Suprapubic skin (tissue), 4 donors: ENCODE data around the gene GOLGA6L2.
"Not testable (repeated sequence)": the region's sequence is repeated elsewhere in the genome, so short reads cannot be mapped to it uniquely, and the experiment has no call there.

Experiments
- CTCF ChIP-seq, 2 donors: fragments of 200-600 bp in 1 of 2; fragments of 450-650 bp in 1 of 2; sonication (generic) in 1 of 2; IDR thresholded peaks; one replicate each; pipeline ENCODE4 v1.5.1; 2016 to 2019; ENCODE audit warnings: antibody characterized with exemption in 2 of 2, mild to moderate bottlenecking in 1 of 2, moderate library complexity in 1 of 2
- EP300 ChIP-seq: sonication (generic); formaldehyde crosslinking; IDR thresholded peaks from one replicate; pipeline ENCODE4 v1.6.1; 2017; ENCODE audit warnings: antibody characterized with exemption
- POLR2A ChIP-seq, 2 donors: fragments of 450-650 bp; IDR thresholded peaks; one replicate each; pipeline ENCODE4 v1.6.1; 2017; ENCODE audit warnings: antibody characterized with exemption in 2 of 2, mild to moderate bottlenecking in 2 of 2, moderate library complexity in 2 of 2
- POLR2AphosphoS5 ChIP-seq, 3 donors: sonication (generic); formaldehyde crosslinking; IDR thresholded peaks; one replicate each; pipeline ENCODE4 v1.6.1; 2017; ENCODE audit warnings: antibody characterized with exemption in 3 of 3

GRCh38 chr15:23399207-23399606 is 47.8 kb downstream of the GOLGA6L2 start:
- not testable (repeated sequence) for TF ChIP-seq EP300; CTCF (IDR thresholded peaks at IDR 0.05); POLR2A (IDR thresholded peaks at IDR 0.05); POLR2AphosphoS5 (IDR thresholded peaks at IDR 0.05)
